ENCODE data around the gene ANKRD55. TPM values are rescaled to one million over a fixed set of nuclear protein-coding genes. Genes with fewer than 3 reads are reported as not detected.
"Not testable (repeated sequence)": the region's sequence is repeated elsewhere in the genome, so short reads cannot be mapped to it uniquely, and the experiment has no call there.

Gene ANKRD55
- total RNA-seq, 1 donor = not detected

DNA sequence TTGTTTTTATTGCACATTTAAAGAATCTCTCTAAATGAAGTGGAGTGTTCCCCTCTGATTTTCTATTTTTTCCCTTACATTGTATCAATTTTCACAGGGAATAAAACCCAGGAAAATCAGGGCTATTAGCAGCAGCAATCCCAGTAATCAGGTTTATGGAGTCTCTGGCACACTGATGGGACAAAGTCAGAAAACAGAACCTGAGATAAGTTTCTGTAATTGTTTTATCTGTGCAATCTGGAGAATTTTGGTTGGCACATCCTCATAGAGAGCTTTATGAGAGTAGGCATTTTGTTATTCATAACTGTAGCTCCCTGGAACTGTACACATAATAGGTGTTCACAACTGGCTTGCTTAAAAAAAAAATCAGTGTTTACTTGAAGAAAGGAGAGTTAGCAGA is 141.5 kb downstream of the ANKRD55 start:
- DNase-seq (ENCODE audit: low read depth) = no peak

DNA sequence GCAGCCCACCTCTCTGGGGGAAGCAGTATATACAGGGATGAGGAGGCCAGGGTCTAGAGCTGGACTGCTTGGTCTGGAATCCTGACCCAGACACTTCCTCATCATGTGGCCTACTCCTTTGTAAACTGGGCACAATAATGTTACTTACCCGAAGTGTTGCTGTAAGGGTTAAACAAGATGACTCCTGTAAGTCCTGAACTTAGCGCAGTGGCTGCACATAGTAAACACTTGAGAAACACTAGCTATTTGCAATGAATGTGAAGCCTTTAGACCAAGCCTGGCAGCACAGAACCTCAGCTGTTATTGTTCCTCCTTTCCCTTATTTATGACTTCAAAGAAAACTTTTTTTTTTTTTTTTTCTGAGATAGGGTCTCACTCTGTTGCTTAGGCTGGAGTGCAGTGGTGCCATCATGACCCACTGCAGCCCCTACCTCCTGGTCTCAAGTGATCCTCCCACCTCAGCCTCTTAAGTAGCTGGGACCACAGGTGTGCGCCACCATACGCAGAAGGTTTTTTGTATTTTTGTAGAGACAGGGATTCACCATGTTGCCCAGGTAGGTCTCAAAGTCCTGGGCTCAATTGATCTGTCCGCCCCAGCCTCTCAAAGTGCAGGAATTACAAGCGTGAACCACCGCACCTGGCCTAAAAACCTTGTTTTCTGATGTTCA is 142.2 kb downstream of the ANKRD55 start:
- DNase-seq (ENCODE audit: low read depth) = no peak
- H3K4me3 ChIP-seq (ENCODE audit: low read depth, low read length) = no peak overlapping the region
- TF ChIP-seq, protein P1, sequence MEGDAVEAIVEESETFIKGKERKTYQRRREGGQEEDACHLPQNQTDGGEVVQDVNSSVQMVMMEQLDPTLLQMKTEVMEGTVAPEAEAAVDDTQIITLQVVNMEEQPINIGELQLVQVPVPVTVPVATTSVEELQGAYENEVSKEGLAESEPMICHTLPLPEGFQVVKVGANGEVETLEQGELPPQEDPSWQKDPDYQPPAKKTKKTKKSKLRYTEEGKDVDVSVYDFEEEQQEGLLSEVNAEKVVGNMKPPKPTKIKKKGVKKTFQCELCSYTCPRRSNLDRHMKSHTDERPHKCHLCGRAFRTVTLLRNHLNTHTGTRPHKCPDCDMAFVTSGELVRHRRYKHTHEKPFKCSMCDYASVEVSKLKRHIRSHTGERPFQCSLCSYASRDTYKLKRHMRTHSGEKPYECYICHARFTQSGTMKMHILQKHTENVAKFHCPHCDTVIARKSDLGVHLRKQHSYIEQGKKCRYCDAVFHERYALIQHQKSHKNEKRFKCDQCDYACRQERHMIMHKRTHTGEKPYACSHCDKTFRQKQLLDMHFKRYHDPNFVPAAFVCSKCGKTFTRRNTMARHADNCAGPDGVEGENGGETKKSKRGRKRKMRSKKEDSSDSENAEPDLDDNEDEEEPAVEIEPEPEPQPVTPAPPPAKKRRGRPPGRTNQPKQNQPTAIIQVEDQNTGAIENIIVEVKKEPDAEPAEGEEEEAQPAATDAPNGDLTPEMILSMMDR (IDR thresholded peaks at IDR 0.05; ENCODE audit: insufficient read depth, low read length) = no peak

More for the DNA sequence above, 141.5 kb downstream of the ANKRD55 start:
- TF ChIP-seq, protein P1 (IDR thresholded peaks at IDR 0.05; ENCODE audit: insufficient read depth, low read length) = no peak
- H3K4me3 ChIP-seq (ENCODE audit: low read depth, low read length) = no peak overlapping the region

DNA sequence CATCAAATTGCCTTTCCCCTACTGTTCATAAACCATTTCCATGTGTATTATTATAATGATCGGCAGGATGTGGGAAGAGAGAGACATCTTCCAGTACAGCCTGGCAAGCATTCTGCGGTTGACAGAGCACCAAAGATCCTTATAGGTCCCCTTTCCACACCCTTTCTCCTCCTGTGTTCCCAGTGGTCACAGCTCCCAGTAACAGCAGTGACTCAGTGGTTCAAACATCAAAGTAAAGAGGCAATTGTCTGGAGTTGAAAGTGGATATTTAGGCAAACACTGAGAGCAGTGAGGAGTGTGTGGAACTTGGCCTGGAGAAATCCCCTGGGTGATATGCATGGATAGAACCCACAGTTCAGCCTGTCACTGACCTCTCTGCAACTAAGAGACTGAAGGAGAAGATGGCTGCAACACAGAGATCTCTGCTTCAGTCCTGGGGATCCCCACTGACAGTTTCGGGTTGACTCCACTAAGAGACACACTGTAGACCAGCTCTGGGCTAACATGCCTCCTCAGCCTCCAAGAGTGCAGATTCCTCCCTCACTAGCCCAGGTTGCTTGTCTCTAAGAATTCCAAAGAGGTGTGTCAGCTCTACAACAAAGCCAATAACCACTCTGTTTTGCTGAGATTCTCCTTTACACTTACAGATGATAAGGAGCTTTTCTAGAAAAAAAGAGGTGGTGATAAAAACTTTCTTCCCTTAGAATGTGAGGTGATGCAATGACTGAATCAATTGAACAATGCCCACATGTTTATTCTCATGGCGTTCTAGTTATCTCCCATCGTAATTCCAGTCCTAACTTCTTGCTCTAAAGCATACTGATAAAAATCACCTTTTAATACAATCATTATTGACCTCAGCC is 143.9 kb downstream of the ANKRD55 start:
- H3K4me3 ChIP-seq (ENCODE audit: low read depth, low read length) = no peak overlapping the region
- TF ChIP-seq, protein P1 (IDR thresholded peaks at IDR 0.05; ENCODE audit: insufficient read depth, low read length) = no peak
- peak; percentile 95 for DNase-seq (ENCODE audit: low read depth)

DNA sequence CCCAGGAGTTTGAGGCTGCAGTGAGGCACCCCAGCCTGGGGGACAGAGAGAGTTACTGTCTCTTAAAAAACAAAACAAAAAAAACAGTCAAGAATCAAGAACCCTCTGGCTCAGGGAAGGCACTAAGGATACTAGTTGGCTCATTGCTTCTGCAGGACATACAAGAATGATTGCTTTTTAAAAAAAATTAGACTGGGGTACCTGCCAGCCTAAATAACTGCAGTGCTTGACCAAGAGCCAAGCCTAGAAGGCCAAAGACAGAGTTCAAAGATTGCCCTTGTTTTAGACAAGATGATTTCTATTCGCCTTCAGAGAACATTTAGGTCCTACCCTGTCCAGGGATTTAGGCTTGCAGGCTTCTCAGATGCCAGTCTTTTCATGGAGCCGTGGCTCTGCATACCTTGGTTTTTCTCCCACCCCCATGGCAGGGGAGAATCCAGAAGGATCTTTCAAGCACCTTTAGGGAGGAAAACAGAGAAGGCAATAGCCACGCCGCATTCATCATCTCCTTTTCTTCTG is 144.6 kb downstream of the ANKRD55 start:
- TF ChIP-seq, protein P1 (IDR thresholded peaks at IDR 0.05; ENCODE audit: insufficient read depth, low read length) = no peak
- DNase-seq (ENCODE audit: low read depth) = peak; percentile 89
- H3K4me3 ChIP-seq (ENCODE audit: low read depth, low read length) = no peak overlapping the region

DNA sequence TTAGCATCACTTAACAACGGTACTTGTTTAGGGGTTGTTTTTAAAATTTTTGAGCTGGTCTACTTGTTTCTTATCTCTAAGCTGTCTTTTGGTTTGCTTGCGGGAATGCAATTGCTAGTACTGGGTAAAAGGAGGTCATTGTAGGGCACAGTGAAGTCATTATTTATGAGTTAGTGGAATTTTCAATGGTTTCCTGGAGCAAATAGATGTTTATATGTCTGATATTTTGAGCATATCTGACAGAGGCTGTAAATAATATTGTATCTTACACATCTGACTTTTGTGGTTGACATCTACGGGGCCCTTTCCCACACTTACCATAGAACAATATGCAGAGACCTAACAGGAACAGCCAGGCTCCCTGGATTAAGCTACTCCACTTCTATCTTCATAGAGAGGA is 147.9 kb downstream of the ANKRD55 start:
- no peak overlapping the region for H3K4me3 ChIP-seq (ENCODE audit: low read depth, low read length)
- peak; percentile 57 for DNase-seq (ENCODE audit: low read depth)
- TF ChIP-seq, protein P1 (IDR thresholded peaks at IDR 0.05; ENCODE audit: insufficient read depth, low read length) = no peak

DNA sequence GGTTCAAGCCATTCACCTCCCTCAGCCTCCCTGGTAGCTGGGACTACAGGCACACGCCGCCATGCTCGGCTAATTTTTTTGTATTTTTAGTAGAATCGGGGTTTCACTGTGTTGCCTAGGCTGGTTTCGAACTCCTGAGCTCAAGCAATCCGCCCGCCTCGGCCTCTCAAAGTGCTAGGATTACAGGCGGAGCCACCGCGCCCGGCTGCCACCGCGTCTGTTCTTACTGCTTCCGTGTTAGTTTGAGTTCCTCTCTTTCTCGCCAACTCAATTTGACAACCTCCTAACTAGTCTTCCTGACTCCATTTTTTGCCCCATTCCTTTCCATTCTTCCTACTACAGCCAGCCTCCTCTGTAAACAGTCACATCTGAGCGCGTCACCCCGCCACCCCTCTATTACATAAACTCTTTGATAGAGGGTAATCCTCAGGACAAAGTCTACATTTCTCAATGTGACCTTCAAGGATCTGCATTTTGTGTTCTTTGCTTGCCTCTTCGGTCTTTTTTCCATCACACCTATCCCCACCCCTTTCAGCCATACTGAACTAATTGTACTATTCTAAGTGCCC is 149.8 kb downstream of the ANKRD55 start:
- TF ChIP-seq, protein P1 (IDR thresholded peaks at IDR 0.05; ENCODE audit: insufficient read depth, low read length) = no peak
- no peak overlapping the region for H3K4me3 ChIP-seq (ENCODE audit: low read depth, low read length)
- DNase-seq (ENCODE audit: low read depth) = no peak

DNA sequence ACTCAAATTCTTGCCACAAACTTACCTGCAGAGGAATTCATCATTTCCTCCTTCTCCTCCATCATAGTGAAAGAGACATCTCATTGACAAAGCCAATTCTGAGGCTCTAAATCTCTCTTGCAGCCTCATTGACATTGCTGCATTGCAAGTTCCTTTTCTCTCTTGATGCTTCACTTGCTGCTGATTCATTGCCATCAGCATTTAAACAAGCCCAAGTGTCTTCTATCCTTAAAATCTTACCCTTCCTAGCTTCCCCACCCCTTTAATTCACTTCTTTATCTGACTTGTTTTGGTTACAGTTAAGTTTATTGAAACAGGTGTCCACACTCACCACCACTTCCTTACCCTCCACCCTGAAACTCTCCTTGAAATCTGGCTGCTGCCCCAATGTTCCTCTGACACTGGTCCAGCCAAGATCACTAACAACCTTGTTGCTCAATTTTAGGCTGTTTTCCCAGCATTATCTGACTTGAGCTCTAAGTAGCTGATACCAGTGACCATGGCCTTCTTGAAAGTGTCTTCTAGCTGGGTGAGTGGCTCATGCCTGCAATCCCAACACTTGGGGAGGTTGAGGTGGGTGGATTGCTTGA is 152.0 kb downstream of the ANKRD55 start:
- DNase-seq (ENCODE audit: low read depth) = peak; percentile 85
- H3K4me3 ChIP-seq (ENCODE audit: low read depth, low read length) = not testable (repeated sequence)

Measured in fibroblast of the aortic adventitia (primary cell).